ENCODE measurements around the gene BPGM.

DNA sequence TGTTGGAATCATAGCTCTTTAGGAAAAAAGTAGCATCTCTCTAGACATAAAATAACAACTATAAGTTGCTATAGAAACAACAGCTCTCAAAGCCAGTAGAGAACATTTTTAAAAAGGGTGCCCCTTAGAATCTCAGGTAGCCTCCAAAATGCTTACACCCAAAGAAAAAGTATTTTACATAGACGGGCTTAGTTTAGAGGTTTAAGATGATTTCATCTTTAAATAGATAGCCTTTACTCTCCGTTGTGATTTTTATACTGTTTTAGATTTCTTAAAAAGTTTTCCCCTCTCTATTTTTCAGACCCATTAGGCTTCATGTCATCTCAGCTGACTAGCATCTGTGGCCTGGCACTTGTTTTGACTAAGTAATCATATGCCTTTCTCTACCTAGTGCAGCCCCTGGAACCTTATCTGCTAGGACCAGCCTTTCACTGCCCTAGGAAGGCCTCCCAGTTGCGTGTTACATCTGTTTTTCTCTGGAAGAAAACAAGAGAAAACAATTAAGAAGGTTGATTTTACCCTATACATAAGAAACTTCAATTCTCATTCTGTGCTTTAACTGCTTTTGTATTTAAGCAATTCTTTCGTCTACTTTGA lies 6.9 kb upstream of the BPGM start:
- TF ChIP-seq, protein P1, sequence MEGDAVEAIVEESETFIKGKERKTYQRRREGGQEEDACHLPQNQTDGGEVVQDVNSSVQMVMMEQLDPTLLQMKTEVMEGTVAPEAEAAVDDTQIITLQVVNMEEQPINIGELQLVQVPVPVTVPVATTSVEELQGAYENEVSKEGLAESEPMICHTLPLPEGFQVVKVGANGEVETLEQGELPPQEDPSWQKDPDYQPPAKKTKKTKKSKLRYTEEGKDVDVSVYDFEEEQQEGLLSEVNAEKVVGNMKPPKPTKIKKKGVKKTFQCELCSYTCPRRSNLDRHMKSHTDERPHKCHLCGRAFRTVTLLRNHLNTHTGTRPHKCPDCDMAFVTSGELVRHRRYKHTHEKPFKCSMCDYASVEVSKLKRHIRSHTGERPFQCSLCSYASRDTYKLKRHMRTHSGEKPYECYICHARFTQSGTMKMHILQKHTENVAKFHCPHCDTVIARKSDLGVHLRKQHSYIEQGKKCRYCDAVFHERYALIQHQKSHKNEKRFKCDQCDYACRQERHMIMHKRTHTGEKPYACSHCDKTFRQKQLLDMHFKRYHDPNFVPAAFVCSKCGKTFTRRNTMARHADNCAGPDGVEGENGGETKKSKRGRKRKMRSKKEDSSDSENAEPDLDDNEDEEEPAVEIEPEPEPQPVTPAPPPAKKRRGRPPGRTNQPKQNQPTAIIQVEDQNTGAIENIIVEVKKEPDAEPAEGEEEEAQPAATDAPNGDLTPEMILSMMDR (IDR thresholded peaks at IDR 0.05), result no peak
- TF ChIP-seq POLR2A (IDR thresholded peaks at IDR 0.05), result no peak
